Measurements from ENCODE around the gene SPINK2. TPM values are rescaled to one million over a fixed set of nuclear protein-coding genes. Genes with fewer than 3 reads are reported as not detected.

SPINK2 gene
- total and polyA plus RNA-seq, 2 of the 8 experiments (the other 6 are each of a cell fraction or from before 2014, with no cell fraction given): 0.89 to 1.4 TPM

- WGBS, 2 experiments (ENCODE audit: extremely low coverage in 1 of 2, insufficient coverage in 1 of 2, insufficient read length in 1 of 2, insufficient replicate concordance in 2 of 2, low coverage in 1 of 2, low lambda C conversion rate in 2 of 2, missing lambda C conversion rate in 1 of 2): 89% methylated on average over 5 of the region's 5 CpGs; no CpG with 5 or more reads in 1 of the 2 experiments
- Histone ChIP-seq H3K4me1 (replicated peaks in 1 of 4; ENCODE audit: control insufficient read depth in 3 of 4, insufficient read depth in 4 of 4, low read length in 3 of 4) (no peaks in the 10 kb centered on the region), H3K36me3 (ENCODE audit: control insufficient read depth in 2 of 4, insufficient read depth in 4 of 4, low read length in 3 of 4) (no peaks in the 10 kb centered on the region), H3K56ac (replicated peaks; ENCODE audit: insufficient read length, low read depth, low read length) (no peak overlapping the region), H3K79me1 (ENCODE audit: low read depth, low read length) (no peaks in the 10 kb centered on the region), H4K5ac (ENCODE audit: insufficient read length, low read depth, low read length) (no peak overlapping the region), H2AK5ac (ENCODE audit: low read depth, low read length) (no peak overlapping the region), H2BK120ac (replicated peaks; ENCODE audit: low read depth, low read length) (no peak overlapping the region), H3K27ac (ENCODE audit: low read depth, low read length) (no peak overlapping the region), H3K4me3 (ENCODE audit: extremely low read depth in 1 of 4, insufficient read depth in 2 of 4, low read depth in 3 of 4, low read length in 4 of 4) (no peak overlapping the region), H2BK20ac (ENCODE audit: low read length) (no peak overlapping the region), H2BK15ac (ENCODE audit: low read length) (no peak overlapping the region), H3K4me2 (ENCODE audit: insufficient read depth in 1 of 2, low read depth in 2 of 2, low read length in 2 of 2) (no peak overlapping the region), H3K23me2 (ENCODE audit: low read depth, low read length) (no peaks in the 10 kb centered on the region), H4K20me1 (replicated peaks in 1 of 2; ENCODE audit: control insufficient read depth in 1 of 2, insufficient read depth in 2 of 2, low read length in 2 of 2) (no peaks in the 10 kb centered on the region), H4K91ac (replicated peaks; ENCODE audit: insufficient read length, low read length) (no peak overlapping the region), H3K9me3 (ENCODE audit: insufficient read depth in 2 of 2, low read depth in 1 of 2, low read length in 1 of 2) (no peaks in the 10 kb centered on the region), H2BK5ac (ENCODE audit: low read depth, low read length) (no peak overlapping the region), H3K14ac (ENCODE audit: insufficient read length) (no peak overlapping the region), H2BK12ac (ENCODE audit: low read depth, low read length) (no peak overlapping the region), H3K23ac (ENCODE audit: insufficient read length) (no peak overlapping the region), H2AFZ (ENCODE audit: low read length) (no peak overlapping the region), H4K8ac (ENCODE audit: extremely low read depth, insufficient read depth, low read length) (no peak overlapping the region), H3K79me2 (ENCODE audit: control insufficient read depth in 1 of 2, insufficient read depth in 2 of 2, low read length in 2 of 2) (no peaks in the 10 kb centered on the region), H3K27me3 (replicated peaks in 1 of 4; ENCODE audit: control insufficient read depth in 3 of 4, extremely low read depth in 1 of 4, insufficient read depth in 3 of 4, low read length in 3 of 4) (no peaks in the 10 kb centered on the region), H3K9ac (replicated peaks in 1 of 4; ENCODE audit: extremely low read depth in 1 of 4, low read depth in 3 of 4, low read length in 3 of 4) (no peak overlapping the region), H3K4ac (replicated peaks; ENCODE audit: insufficient read length, low read depth, low read length) (no peak overlapping the region), H3K18ac (ENCODE audit: extremely low read depth, low read length) (no peak overlapping the region)
- TF ChIP-seq, protein P1, sequence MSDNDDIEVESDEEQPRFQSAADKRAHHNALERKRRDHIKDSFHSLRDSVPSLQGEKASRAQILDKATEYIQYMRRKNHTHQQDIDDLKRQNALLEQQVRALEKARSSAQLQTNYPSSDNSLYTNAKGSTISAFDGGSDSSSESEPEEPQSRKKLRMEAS (IDR thresholded peaks at IDR 0.05): no peak
- no peak for TF ChIP-seq ZNF274 (IDR thresholded peaks at IDR 0.05; ENCODE audit: borderline replicate concordance, extremely low read depth, low read length)
- TF ChIP-seq SIRT6 (IDR thresholded peaks at IDR 0.05; ENCODE audit: low read length): no peak
- no peak for TF ChIP-seq CHD1 (IDR thresholded peaks at IDR 0.05; ENCODE audit: low read depth, low read length)
- no peak for TF ChIP-seq HDAC6 (IDR thresholded peaks at IDR 0.05; ENCODE audit: low read depth, low read length)
- TF ChIP-seq EGR1 (IDR thresholded peaks at IDR 0.05; ENCODE audit: borderline replicate concordance, low read depth, low read length): no peak
- no peak for TF ChIP-seq PHF8 (conservative IDR thresholded peaks at IDR 0.05; ENCODE audit: low read depth, low read length)
- no peak for TF ChIP-seq SP4 (IDR thresholded peaks at IDR 0.05; ENCODE audit: low read length)
- TF ChIP-seq TAF1 (IDR thresholded peaks at IDR 0.05; ENCODE audit: low read depth, low read length): no peak
- no peak for TF ChIP-seq CHD2 (IDR thresholded peaks at IDR 0.05; ENCODE audit: low read length)
- no peak for TF ChIP-seq CEBPB (IDR thresholded peaks at IDR 0.05; ENCODE audit: low read depth, low read length)
- TF ChIP-seq SUZ12 (IDR thresholded peaks at IDR 0.05; ENCODE audit: low read length): no peak
- no peak for TF ChIP-seq JUND (IDR thresholded peaks at IDR 0.05; ENCODE audit: low read length)
- no peak for TF ChIP-seq GTF2F1 (IDR thresholded peaks at IDR 0.05; ENCODE audit: borderline replicate concordance, low read depth, low read length)
- TF ChIP-seq CBX5 (IDR thresholded peaks at IDR 0.05; ENCODE audit: low read depth, low read length): no peak
- no peak for TF ChIP-seq CBX8 (IDR thresholded peaks at IDR 0.05; ENCODE audit: borderline replicate concordance, low read depth, low read length)
- no peak for TF ChIP-seq KDM1A (IDR thresholded peaks at IDR 0.05; ENCODE audit: borderline replicate concordance, low read length)
- ChIA-PET CTCF (ENCODE audit: partially characterized antibody) (interaction anchor here (1.2 to 1.4 kb wide), 3 partner anchors 9 to 15 kb away, joined by 4 to 7 read pairs (median 5); no protein-coding TSS in a partner anchor), POLR2A (ENCODE audit: partially characterized antibody) (no interaction called here)
- FAIRE-seq: no peak
- no peak for DNase-seq (ENCODE audit: low read depth in 1 of 2, low spot score in 2 of 2)
Observed at GRCh38 chr4:56856656-56857055, 35.2 kb upstream of the SPINK2 start.

All from H1 (cell line).